ENCODE results near the gene FAN1. TPM values are rescaled to one million over a fixed set of nuclear protein-coding genes. Genes with fewer than 3 reads are reported as not detected.

Gene FAN1
- total and polyA plus RNA-seq, 8 donors: 4.2 to 18.0 (median 9.9) TPM

DNA sequence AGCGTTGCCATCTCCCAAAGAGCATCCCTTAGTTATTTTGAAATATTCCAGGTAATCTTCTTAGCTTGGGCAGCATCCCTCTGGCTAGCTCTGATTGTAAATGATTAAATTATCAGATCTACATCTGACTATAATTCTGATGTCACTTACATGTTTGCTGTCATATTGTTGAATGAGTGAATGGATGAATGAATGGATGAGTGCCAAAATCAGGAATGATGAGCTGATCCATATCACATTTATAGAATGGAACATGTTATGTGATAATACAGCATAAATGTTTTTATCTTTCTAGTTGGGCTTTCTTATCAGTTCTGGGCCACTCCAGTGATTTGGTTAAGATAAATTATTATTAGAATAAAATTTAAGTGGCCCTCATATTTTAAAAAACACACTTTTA lies 14.0 kb downstream of the FAN1 start:
- WGBS, 2 donors: 85 to 87% methylated on average over 1 of the region's 1 CpG
- intact Hi-C loops (cut with DNase I): no loop called here
- Histone ChIP-seq H3K27me3 (no peaks in the 10 kb centered on the region), H3K4me3 (no peak overlapping the region), H3K27ac (no peak overlapping the region), H3K36me3 (peaks cover 0 to 7% (median 4%) of the 10 kb centered on the region in 3 donors), H3K9me3 (no peaks in the 10 kb centered on the region), H3K4me1 (no peaks in the 10 kb centered on the region)
- TF ChIP-seq, protein P1, sequence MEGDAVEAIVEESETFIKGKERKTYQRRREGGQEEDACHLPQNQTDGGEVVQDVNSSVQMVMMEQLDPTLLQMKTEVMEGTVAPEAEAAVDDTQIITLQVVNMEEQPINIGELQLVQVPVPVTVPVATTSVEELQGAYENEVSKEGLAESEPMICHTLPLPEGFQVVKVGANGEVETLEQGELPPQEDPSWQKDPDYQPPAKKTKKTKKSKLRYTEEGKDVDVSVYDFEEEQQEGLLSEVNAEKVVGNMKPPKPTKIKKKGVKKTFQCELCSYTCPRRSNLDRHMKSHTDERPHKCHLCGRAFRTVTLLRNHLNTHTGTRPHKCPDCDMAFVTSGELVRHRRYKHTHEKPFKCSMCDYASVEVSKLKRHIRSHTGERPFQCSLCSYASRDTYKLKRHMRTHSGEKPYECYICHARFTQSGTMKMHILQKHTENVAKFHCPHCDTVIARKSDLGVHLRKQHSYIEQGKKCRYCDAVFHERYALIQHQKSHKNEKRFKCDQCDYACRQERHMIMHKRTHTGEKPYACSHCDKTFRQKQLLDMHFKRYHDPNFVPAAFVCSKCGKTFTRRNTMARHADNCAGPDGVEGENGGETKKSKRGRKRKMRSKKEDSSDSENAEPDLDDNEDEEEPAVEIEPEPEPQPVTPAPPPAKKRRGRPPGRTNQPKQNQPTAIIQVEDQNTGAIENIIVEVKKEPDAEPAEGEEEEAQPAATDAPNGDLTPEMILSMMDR (IDR thresholded peaks at IDR 0.05): no peak
- DNase-seq (no peak), ATAC-seq (no peak), FAIRE-seq (no peak)

DNA sequence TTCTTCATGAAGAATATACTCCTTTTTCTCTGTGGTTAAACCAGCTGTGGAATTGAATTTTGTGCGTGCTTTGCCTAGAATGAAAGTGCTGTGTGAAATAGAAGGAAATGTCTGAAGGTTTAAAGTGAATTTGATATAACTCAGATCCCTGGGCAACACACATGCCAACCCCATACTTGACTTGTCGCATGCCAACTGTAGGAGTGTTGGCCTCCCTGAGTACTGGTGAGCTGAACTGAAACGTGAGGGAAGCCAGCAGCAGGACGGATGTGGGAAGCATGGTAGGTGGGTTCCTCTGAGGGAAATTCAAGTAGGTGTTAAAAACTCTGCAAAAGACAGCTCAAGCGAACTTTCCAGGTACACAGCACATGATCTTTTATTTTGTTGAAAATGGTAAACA lies 14.7 kb downstream of the FAN1 start:
- intact Hi-C loops (cut with DNase I): no loop called here
- Histone ChIP-seq H3K27ac (no peak overlapping the region), H3K4me1 (no peaks in the 10 kb centered on the region), H3K36me3 (peaks cover 0 to 10% (median 4%) of the 10 kb centered on the region in 3 donors), H3K9me3 (no peaks in the 10 kb centered on the region), H3K27me3 (no peaks in the 10 kb centered on the region), H3K4me3 (no peak overlapping the region)
- FAIRE-seq (no peak), DNase-seq (no peak), ATAC-seq (no peak)
- WGBS, 2 donors: 88 to 93% methylated on average over 5 of the region's 5 CpGs
- TF ChIP-seq, protein P1 (IDR thresholded peaks at IDR 0.05): no peak

DNA sequence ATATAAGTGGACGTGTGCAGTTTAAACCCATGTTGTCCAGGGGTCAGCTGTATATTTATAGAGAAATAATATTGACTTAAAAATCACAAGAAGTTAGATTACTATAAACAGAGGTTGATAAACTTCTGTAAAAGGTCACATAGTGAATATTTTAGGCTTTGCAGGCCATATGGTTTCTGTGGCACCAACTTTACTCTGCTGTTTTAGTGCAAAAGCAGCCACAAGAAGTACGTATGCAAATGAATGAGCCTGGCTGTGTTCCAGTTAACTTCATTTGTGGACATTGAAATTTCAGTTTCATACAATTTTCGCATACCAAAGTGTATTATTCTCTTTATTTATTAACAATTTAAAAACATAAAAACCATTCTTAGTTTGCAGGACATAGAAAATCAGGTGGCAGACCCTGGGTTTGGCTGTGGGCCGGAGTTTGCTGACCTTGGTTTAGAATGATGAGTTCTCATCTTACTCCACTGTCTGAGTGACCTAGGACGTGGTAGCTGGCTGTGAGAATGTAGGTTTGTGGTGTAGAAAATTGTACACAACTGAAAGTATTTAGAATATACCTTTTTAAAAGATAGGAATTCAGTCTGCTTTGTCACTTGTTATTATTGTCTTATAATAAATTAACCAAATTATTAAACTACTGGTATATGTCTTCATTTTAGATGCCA lies 16.3 kb downstream of the FAN1 start:
- no peak for DNase-seq
- intact Hi-C loops (cut with DNase I): no loop called here

DNA sequence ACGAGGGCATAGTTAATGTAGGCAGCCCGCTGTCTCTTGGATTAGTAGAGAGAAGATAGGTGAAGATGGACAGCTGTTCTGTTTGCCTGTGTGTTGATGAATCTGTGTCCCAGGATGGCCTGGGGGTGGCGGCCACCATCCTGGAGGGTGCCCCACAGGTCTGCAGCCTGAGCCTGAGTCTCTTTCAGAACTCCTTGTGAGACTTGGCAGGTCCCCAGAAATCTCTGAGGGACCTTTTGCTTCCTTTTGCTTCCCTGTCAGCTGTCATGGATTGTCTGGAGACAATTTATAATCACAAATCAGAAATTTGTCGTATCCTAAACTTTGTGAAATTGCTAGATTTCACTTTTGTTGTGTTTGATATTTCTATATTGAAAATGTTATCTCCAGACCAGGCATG lies 17.4 kb downstream of the FAN1 start:
- 83 to 86% methylated on average over 4 of the region's 4 CpGs for WGBS, 2 donors
- no peak overlapping the region for H3K27ac ChIP-seq

More for the DNA sequence above, 16.3 kb downstream of the FAN1 start:
- FAIRE-seq (no peak), ATAC-seq (no peak)
- TF ChIP-seq, protein P1 (IDR thresholded peaks at IDR 0.05): no peak
- no peak overlapping the region for H3K4me3 ChIP-seq
- 77 to 82% methylated on average over 5 of the region's 5 CpGs for WGBS, 2 donors
- H3K27me3 ChIP-seq: no peaks in the 10 kb centered on the region
- peaks cover 4 to 23% (median 4%) of the 10 kb centered on the region in 3 donors for H3K36me3 ChIP-seq
- no peaks in the 10 kb centered on the region for H3K9me3 ChIP-seq
- H3K27ac ChIP-seq: no peak overlapping the region
- no peaks in the 10 kb centered on the region for H3K4me1 ChIP-seq

More for the DNA sequence above, 17.4 kb downstream of the FAN1 start:
- no peaks in the 10 kb centered on the region for H3K27me3 ChIP-seq
- peaks cover 4 to 23% (median 4%) of the 10 kb centered on the region in 3 donors for H3K36me3 ChIP-seq
- ATAC-seq: no peak
- no peaks in the 10 kb centered on the region for H3K4me1 ChIP-seq
- FAIRE-seq: no peak
- TF ChIP-seq, protein P1 (IDR thresholded peaks at IDR 0.05): no peak
- H3K9me3 ChIP-seq: no peaks in the 10 kb centered on the region
- H3K4me3 ChIP-seq: no peak overlapping the region
- no peak for DNase-seq
- intact Hi-C loops (cut with DNase I): no loop called here
